Stimulated activated CD8-positive, alpha-beta memory T cell treated with anti-CD3 and anti-CD28 coated beads, Interleukin-15, amount 100 ng/mL, for 24 hours (primary cell): ENCODE results near the gene ASB8.

Experiments used
- DNase-seq: peaks from one replicate; pipeline ENCODE4 v3.0.0-alpha.2; 2020; ENCODE audit warnings: low read depth

Gene ASB8

GRCh38 chr12:48104531-48104930 lies 52.8 kb downstream of the ASB8 start:
- no peak for DNase-seq
